K562 (cell line): Measurements from ENCODE around the gene TRIP6. TPM values are rescaled to one million over a fixed set of nuclear protein-coding genes. Genes with fewer than 3 reads are reported as not detected.
A peak's percentile ranks its signal among the peaks of the same experiment; 100 is the strongest.

Source experiments
- ATAC-seq: fragments of 200-7000 bp; cut with Tn5 transposase; 3 replicates; pipeline ENCODE4 v1.9.1; 2020; ENCODE audit warnings: moderate library complexity
- BruUV-seq: library from RNA; stranded (reverse); fragments of 400-500 nt; replicated peaks from 2 replicates; lab custom pipeline; 2021; lab: Mats Ljungman, UMichigan
- CTCF ChIA-PET: fragments of 300-600 bp; formaldehyde crosslinking; extraction: SDS; loops from one replicate; lab custom pipeline; 2021; ENCODE audit warnings: low intra/inter-chr PET ratio; lab: Yijun Ruan, JAX
- POLR2A ChIA-PET: fragments of 300-600, 350-650 bp; sonication (Branson Sonifier 250); formaldehyde crosslinking; extraction: SDS; loops from one replicate; lab custom pipeline; 2021; ENCODE audit warnings: antibody characterized with exemption, inconsistent platforms; lab: Yijun Ruan, JAX
- DNase-seq, 4 experiments: peaks; one replicate each; pipeline versions ENCODE4 v3.0.0 to v3.0.0-alpha.2; 2011 to 2018; ENCODE audit warnings: low spot score in 3 of 4, mixed read lengths in 3 of 4; ENCODE audit errors: extremely low read depth in 1 of 4
- FAIRE-seq: peaks from 2 replicates; lab custom pipeline; 2011; peaks lifted over from hg19 to GRCh38; lab: Jason Lieb, UNC
- H2AFZ ChIP-seq: 2 replicates; pipeline ENCODE4 v1.6.0; 2011; ENCODE audit warnings: low read depth, low read length, control low read depth, inconsistent platforms
- H3K27ac ChIP-seq: fragments of 200-600 bp; 3 replicates; pipeline ENCODE4 v1.8.0; 2011; ENCODE audit warnings: low read depth, mild to moderate bottlenecking, control low read depth, inconsistent platforms, low read length, moderate library complexity, mixed read lengths; ENCODE audit errors: extremely low read depth
- H3K27me3 ChIP-seq, 2 experiments: fragments of 300-600 bp in 1 of 2; 2 replicates in 1 of 2; 3 replicates in 1 of 2; pipeline versions ENCODE4 v1.6.0 to v1.8.0; 2011; ENCODE audit warnings: inconsistent platforms in 2 of 2, low read length in 2 of 2, mild to moderate bottlenecking in 1 of 2, mixed read lengths in 1 of 2, moderate library complexity in 1 of 2; ENCODE audit not compliant: control insufficient read depth in 2 of 2, insufficient read depth in 2 of 2
- H3K36me3 ChIP-seq: fragments of 300-600 bp; 3 replicates; pipeline ENCODE4 v1.8.0; 2011; ENCODE audit warnings: mild to moderate bottlenecking, low read length, inconsistent platforms; ENCODE audit not compliant: control insufficient read depth, insufficient read depth
- H3K4me1 ChIP-seq, 2 experiments: fragments of 200-600 bp in 1 of 2; replicated peaks in 1 of 2; 2 replicates in 1 of 2; 3 replicates in 1 of 2; pipeline versions ENCODE4 v1.5.1 to v1.8.0; 2011; ENCODE audit warnings: inconsistent platforms in 2 of 2, low read length in 2 of 2, mild to moderate bottlenecking in 1 of 2, mixed read lengths in 1 of 2, moderate library complexity in 1 of 2; ENCODE audit not compliant: control insufficient read depth in 2 of 2, insufficient read depth in 2 of 2
- H3K4me2 ChIP-seq: 2 replicates; pipeline ENCODE4 v1.6.1; 2011; ENCODE audit warnings: low read length, control low read depth, inconsistent platforms, mixed read lengths; ENCODE audit not compliant: insufficient read depth
- H3K4me3 ChIP-seq: fragments of 200-600 bp; sonication (generic), shearing (Covaris generic); 2 replicates; pipeline ENCODE4 v1.5.1; 2016; ENCODE audit warnings: control low read depth, inconsistent platforms
- H3K79me2 ChIP-seq: fragments of 200-600 bp; 3 replicates; pipeline ENCODE4 v1.8.0; 2011; ENCODE audit warnings: low read length, inconsistent platforms; ENCODE audit not compliant: control insufficient read depth, insufficient read depth
- H3K9ac ChIP-seq, 2 experiments: 2 replicates each; pipeline versions ENCODE4 v1.6.0 to v1.6.1; 2011; ENCODE audit warnings: low read depth in 2 of 2, low read length in 2 of 2, control low read depth in 1 of 2, inconsistent platforms in 1 of 2, mild to moderate bottlenecking in 1 of 2, mixed read lengths in 1 of 2; ENCODE audit not compliant: insufficient read depth in 1 of 2
- H3K9me1 ChIP-seq: one replicate; pipeline ENCODE4 v1.6.0; 2011; ENCODE audit warnings: inconsistent platforms, mild to moderate bottlenecking, low read length, moderate library complexity; ENCODE audit not compliant: control insufficient read depth, insufficient read depth
- H3K9me3 ChIP-seq: replicated peaks from 2 replicates; pipeline ENCODE4 v1.5.1; 2011; ENCODE audit warnings: low read depth, low read length, inconsistent platforms; ENCODE audit not compliant: control insufficient read depth, insufficient read depth
- H4K20me1 ChIP-seq: replicated peaks from 2 replicates; pipeline ENCODE4 v1.6.1; 2011; ENCODE audit warnings: low read length, inconsistent platforms, mixed read lengths; ENCODE audit not compliant: control insufficient read depth, insufficient read depth
- EZH2 ChIP-seq: IDR thresholded peaks from 2 replicates; pipeline ENCODE4 v1.6.1; 2012; ENCODE audit warnings: low read depth, mild to moderate bottlenecking, inconsistent platforms, low read length, borderline replicate concordance
- GABPB2 ChIP-seq: fragments of 250-450 bp; sonication (Bioruptor Pico); conservative IDR thresholded peaks from 2 replicates; pipeline ENCODE4 v1.5.1; 2021; ENCODE audit warnings: mild to moderate bottlenecking
- MYNN ChIP-seq, 2 experiments: sonication (generic); formaldehyde crosslinking in 1 of 2; IDR thresholded peaks; 2 replicates each; pipeline versions ENCODE4 v1.5.0 to v1.6.1; 2016 to 2020; ENCODE audit warnings: antibody characterized with exemption in 1 of 2, missing genetic modification reagents in 1 of 2
- PML ChIP-seq: IDR thresholded peaks from 2 replicates; pipeline ENCODE4 v1.6.1; 2012; ENCODE audit warnings: low read length, inconsistent platforms
- POLR2AphosphoS5 ChIP-seq: IDR thresholded peaks from 2 replicates; pipeline ENCODE4 v1.6.1; 2011; ENCODE audit warnings: mild to moderate bottlenecking, low read depth, low read length, moderate library complexity; ENCODE audit not compliant: control insufficient read depth, insufficient read depth
- POLR2G ChIP-seq: fragments of 200-400 bp; formaldehyde crosslinking; IDR thresholded peaks from 2 replicates; pipeline ENCODE4 v1.6.1; 2017; ENCODE audit warnings: low read depth, mild to moderate bottlenecking, antibody characterized with exemption, low read length, moderate library complexity
- PTBP1 ChIP-seq: fragments of 200-400 bp; formaldehyde crosslinking; IDR thresholded peaks from 2 replicates; pipeline ENCODE4 v1.6.1; 2017; ENCODE audit warnings: low read depth, low read length
- RBFOX2 ChIP-seq: fragments of 200-400 bp; formaldehyde crosslinking; IDR thresholded peaks from 2 replicates; pipeline ENCODE4 v1.6.1; 2017; ENCODE audit warnings: low read depth, mild to moderate bottlenecking, low read length, moderate library complexity
- SMAD1 ChIP-seq: fragments of 150-350 bp; IDR thresholded peaks from 2 replicates; pipeline ENCODE4 v1.6.1; 2014; ENCODE audit warnings: low read length, low read depth; ENCODE audit not compliant: partially characterized antibody
- SNIP1 ChIP-seq: fragments of 450-650 bp; IDR thresholded peaks from 2 replicates; pipeline ENCODE4 v1.7.1; 2017; ENCODE audit warnings: low read depth, mild to moderate bottlenecking
- ZNF311 ChIP-seq: fragments of 250-450 bp; sonication (Bioruptor Pico); IDR thresholded peaks from 2 replicates; pipeline ENCODE4 v1.4.0; 2020; ENCODE audit warnings: mild to moderate bottlenecking, moderate library complexity
- WGBS: fragments of 100-300 bp; shearing (Covaris generic); methylation state at CpG from one replicate; pipeline ENCODE4 v1.1.6; 2016; ENCODE audit warnings: low coverage, mixed read lengths; ENCODE audit not compliant: insufficient coverage; ENCODE audit errors: missing lambda C conversion rate; 5-methylcytosine and 5-hydroxymethylcytosine counted together
- in situ Hi-C: fragments of 300-500 bp; cut with MboI; formaldehyde crosslinking; loops from 4 replicates; pipeline ENCODE4 v1.15.0; 2018; ENCODE audit warnings: inconsistent platforms, mixed read lengths
- intact Hi-C: fragments of 100-400 bp; cut with micrococcal nuclease; formaldehyde crosslinking; loops from 2 replicates; pipeline ENCODE4 v1.14.2; 2022
- polyA plus RNA-seq, 8 experiments: library from polyadenylated mRNA; depleted of rRNA in 4 of 8; stranded (reverse) in 5 of 8; unstranded in 3 of 8; fragments of >200 nt; fragmentation: Nextera tagmentation in 2 of 8; fragmentation: Illumina TruSeq in 1 of 8; extraction: Ambion mirVana in 2 of 8; extraction: Trizol in 1 of 8; gene quantifications; 2 replicates each; pipeline versions ENCODE4 v1.2.1 to v1.2.3, GENCODE V29; 2011 to 2014; ENCODE audit warnings: inconsistent platforms in 1 of 8, missing spikeins in 1 of 8
- total RNA-seq, 7 experiments: library from RNA; depleted of rRNA in 6 of 7; stranded (reverse); fragments of >200 nt in 6 of 7; fragmentation: Illumina TruSeq in 2 of 7; extraction: Trizol in 2 of 7; gene quantifications; 2 replicates each; pipeline versions ENCODE4 v1.2.1 to v1.2.3, GENCODE V29; 2011 to 2021; ENCODE audit warnings: low replicate concordance in 1 of 7
- TF ChIP-seq, protein P1 (sequence below), 2 experiments: fragments of 450-650 bp; IDR thresholded peaks; 2 replicates each; pipeline ENCODE4 v1.6.1; 2016

Gene TRIP6
- total and polyA plus RNA-seq, 9 of the 15 experiments (the other 6 are each of a cell fraction or from before 2014, with no cell fraction given): 5.9 to 141 (median 54.0) TPM

DNA sequence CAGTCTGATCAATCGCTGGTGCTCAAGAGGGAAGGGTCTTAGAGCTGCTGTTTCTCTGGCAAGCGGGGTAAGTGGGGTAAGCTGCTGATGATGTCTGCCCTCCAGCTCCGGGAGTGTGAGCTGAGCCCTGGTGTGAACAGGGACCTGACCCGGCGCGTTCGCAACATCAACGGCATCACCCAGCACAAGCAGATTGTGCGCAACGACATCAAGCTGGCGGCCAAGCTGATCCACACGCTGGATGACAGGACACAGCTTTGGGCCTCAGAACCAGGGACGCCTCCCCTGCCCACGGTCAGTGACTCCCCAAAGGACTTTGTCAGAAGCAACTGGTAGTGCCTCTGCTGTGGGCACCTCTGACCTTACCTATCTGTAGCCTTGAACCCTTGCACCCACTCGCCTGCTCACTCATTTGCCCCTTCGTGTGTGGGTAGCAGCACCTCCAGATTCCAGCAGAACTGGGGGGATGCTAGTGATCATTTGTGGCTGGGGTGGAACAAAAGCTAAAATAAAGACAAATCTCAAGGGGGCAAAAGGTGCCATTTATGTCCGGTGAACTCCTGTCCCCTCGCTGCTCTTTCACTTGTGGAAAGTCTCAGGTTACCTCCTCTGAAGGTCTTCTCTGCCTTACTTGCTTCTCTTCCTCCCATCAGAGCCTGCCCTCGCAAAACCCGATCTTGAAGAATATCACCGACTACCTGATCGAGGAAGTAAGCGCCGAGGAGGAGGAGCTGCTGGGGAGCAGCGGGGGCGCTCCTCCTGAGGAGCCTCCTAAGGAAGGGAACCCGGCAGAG, 19.2 kb downstream of the TRIP6 start:
- H3K9me1 ChIP-seq: peaks cover 8% of the 10 kb centered on the region
- no peak overlapping the region for H2AFZ ChIP-seq
- peaks cover 27 to 60% of the 10 kb centered on the region in 2 experiments for H3K4me1 ChIP-seq
- H3K27ac ChIP-seq: peak overlapping the region; percentile 89; the same call in 1 of the 3 replicates
- BruUV-seq: no TSS peak
- in situ Hi-C loops (no loop called here), intact Hi-C loops (no loop called here)
- TF ChIP-seq EZH2 (no peak), GABPB2 (no peak), POLR2G (peak; percentile 66; the same call in 1 of the 2 replicates), ZNF311 (CRISPR knock-in tag) (no peak), SNIP1 (no peak), POLR2AphosphoS5 (peak; percentile 29; the same call in 1 of the 2 replicates), PML (0 out of 2 replicates have a peak, but pooled peaks have one; percentile 16), MYNN (IDR thresholded peaks at IDR 0.05) (0 out of 2 replicates have a peak, but pooled peaks have one; percentile 5), MYNN (CRISPR knock-in tag; IDR thresholded peaks at IDR 0.05) (no peak), SMAD1 (no peak), RBFOX2 (peak; percentile 68), PTBP1 (no peak)
- TF ChIP-seq, protein P1, sequence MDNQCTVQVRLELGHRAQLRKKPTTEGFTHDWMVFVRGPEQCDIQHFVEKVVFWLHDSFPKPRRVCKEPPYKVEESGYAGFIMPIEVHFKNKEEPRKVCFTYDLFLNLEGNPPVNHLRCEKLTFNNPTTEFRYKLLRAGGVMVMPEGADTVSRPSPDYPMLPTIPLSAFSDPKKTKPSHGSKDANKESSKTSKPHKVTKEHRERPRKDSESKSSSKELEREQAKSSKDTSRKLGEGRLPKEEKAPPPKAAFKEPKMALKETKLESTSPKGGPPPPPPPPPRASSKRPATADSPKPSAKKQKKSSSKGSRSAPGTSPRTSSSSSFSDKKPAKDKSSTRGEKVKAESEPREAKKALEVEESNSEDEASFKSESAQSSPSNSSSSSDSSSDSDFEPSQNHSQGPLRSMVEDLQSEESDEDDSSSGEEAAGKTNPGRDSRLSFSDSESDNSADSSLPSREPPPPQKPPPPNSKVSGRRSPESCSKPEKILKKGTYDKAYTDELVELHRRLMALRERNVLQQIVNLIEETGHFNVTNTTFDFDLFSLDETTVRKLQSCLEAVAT (IDR thresholded peaks at IDR 0.05): peak in 1 of 2 experiments; percentile 50; a peak in 1 of 4 replicates
- no peak overlapping the region for H3K4me2 ChIP-seq
- no peaks in the 10 kb centered on the region for H3K9me3 ChIP-seq
- ATAC-seq (no peak), FAIRE-seq (no peak), DNase-seq (peak in 2 of 4 experiments; percentile 15)
- H3K9ac ChIP-seq: peak overlapping the region in 1 of 2 experiments; percentile 100; a peak in 2 of 4 replicates
- peaks cover 30% of the 10 kb centered on the region for H4K20me1 ChIP-seq
- CTCF ChIA-PET: no interaction called here
- POLR2A ChIA-PET: interaction anchor here (0.5 to 6.3 kb wide), 7 partner anchors 11 to 403 kb away, joined by 3 to 144 read pairs (median 3); partner anchors contain the start of genes NYAP1, SLC12A9 and SRRT
- H3K27me3 ChIP-seq: no peaks in the 10 kb centered on the region
- peaks cover 52% of the 10 kb centered on the region for H3K79me2 ChIP-seq
- H3K36me3 ChIP-seq: peaks cover 76% of the 10 kb centered on the region
- WGBS: 84% methylated on average over 26 of the region's 27 CpGs
- no peak overlapping the region for H3K4me3 ChIP-seq
